ENCODE data around the gene PLCB2. TPM values are rescaled to one million over a fixed set of nuclear protein-coding genes. Genes with fewer than 3 reads are reported as not detected.

The PLCB2 gene
- polyA plus RNA-seq, 1 donor = 7.9 TPM

GRCh38 chr15:40301467-40302179, 6.1 kb downstream of the PLCB2 start:
- no peak for DNase-seq

- DNase-seq = no peak
Measured at GRCh38 chr15:40300771-40301170, 7.0 kb downstream of the PLCB2 start.

- DNase-seq = no peak
Measured at GRCh38 chr15:40300367-40300766, 7.4 kb downstream of the PLCB2 start.

- no peak for DNase-seq
Measured at GRCh38 chr15:40298216-40298935, 9.4 kb downstream of the PLCB2 start.

- DNase-seq = no peak
Measured at GRCh38 chr15:40297356-40297755, 10.4 kb downstream of the PLCB2 start.

- no peak for DNase-seq
Measured at GRCh38 chr15:40296561-40297230, 11.0 kb downstream of the PLCB2 start.

- no peak for DNase-seq
Measured at GRCh38 chr15:40295877-40296560, 11.7 kb downstream of the PLCB2 start.

- DNase-seq = no peak
Measured at GRCh38 chr15:40295297-40295696, 12.4 kb downstream of the PLCB2 start.

- no peak for DNase-seq
Measured at GRCh38 chr15:40293905-40294895, 13.5 kb downstream of the PLCB2 start.

- DNase-seq = no peak
Measured at GRCh38 chr15:40293006-40293405, 14.7 kb downstream of the PLCB2 start.

GRCh38 chr15:40292246-40292645, 15.5 kb downstream of the PLCB2 start:
- DNase-seq = no peak

GRCh38 chr15:40290918-40291574, 16.7 kb downstream of the PLCB2 start:
- DNase-seq = peak; percentile 51

GRCh38 chr15:40290545-40290917, 17.2 kb downstream of the PLCB2 start:
- DNase-seq = no peak

- no peak for DNase-seq
Measured at GRCh38 chr15:40289140-40289775, 18.5 kb downstream of the PLCB2 start.

GRCh38 chr15:40287968-40288367, 19.8 kb downstream of the PLCB2 start:
- no peak for DNase-seq

- DNase-seq = no peak
Measured at GRCh38 chr15:40287505-40287904, 20.2 kb downstream of the PLCB2 start.

- DNase-seq = no peak
Measured at GRCh38 chr15:40286794-40287193, 20.9 kb downstream of the PLCB2 start.

GRCh38 chr15:40286061-40286532, 21.6 kb downstream of the PLCB2 start:
- no peak for DNase-seq

- no peak for DNase-seq
Measured at GRCh38 chr15:40285554-40286011, 22.2 kb downstream of the PLCB2 start.

GRCh38 chr15:40285151-40285550, 22.6 kb downstream of the PLCB2 start:
- no peak for DNase-seq
